GM19463 (cell line): ENCODE results near the gene HINT3.
"Not testable (repeated sequence)": the region's sequence is repeated elsewhere in the genome, so short reads cannot be mapped to it uniquely, and the experiment has no call there.

Experiments used
- ATAC-seq: cut with Tn5 transposase; IDR thresholded peaks from one replicate; pipeline ENCODE4 v1.9.1; 2021; ENCODE audit warnings: mild to moderate bottlenecking, moderate library complexity; ENCODE audit not compliant: unreplicated experiment

Gene HINT3

GRCh38 chr6:125939791-125940190, 16.8 kb upstream of the HINT3 start:
- ATAC-seq: no peak

- ATAC-seq: no peak
Observed at GRCh38 chr6:125940247-125941041, 16.1 kb upstream of the HINT3 start.

GRCh38 chr6:125942672-125943527, 13.7 kb upstream of the HINT3 start:
- no peak for ATAC-seq

- no peak for ATAC-seq
Observed at GRCh38 chr6:125943528-125944433, 12.8 kb upstream of the HINT3 start.

GRCh38 chr6:125944434-125944816, 12.1 kb upstream of the HINT3 start:
- no peak for ATAC-seq

GRCh38 chr6:125944896-125945295, 11.7 kb upstream of the HINT3 start:
- no peak for ATAC-seq

GRCh38 chr6:125945378-125946141, 11.0 kb upstream of the HINT3 start:
- ATAC-seq: no peak

- ATAC-seq: no peak
Observed at GRCh38 chr6:125947615-125948014, 9.0 kb upstream of the HINT3 start.

GRCh38 chr6:125948455-125948854, 8.1 kb upstream of the HINT3 start:
- no peak for ATAC-seq

GRCh38 chr6:125949069-125949468, 7.5 kb upstream of the HINT3 start:
- no peak for ATAC-seq

- ATAC-seq: no peak
Observed at GRCh38 chr6:125950293-125950692, 6.3 kb upstream of the HINT3 start.

GRCh38 chr6:125950716-125951115, 5.9 kb upstream of the HINT3 start:
- ATAC-seq: not testable (repeated sequence)

GRCh38 chr6:125951323-125951722, 5.2 kb upstream of the HINT3 start:
- no peak for ATAC-seq

- ATAC-seq: no peak
Observed at GRCh38 chr6:125952764-125953501, 3.6 kb upstream of the HINT3 start.

- no peak for ATAC-seq
Observed at GRCh38 chr6:125953502-125953875, 3.1 kb upstream of the HINT3 start.

GRCh38 chr6:125954735-125955339, 1.7 kb upstream of the HINT3 start:
- no peak for ATAC-seq

GRCh38 chr6:125955973-125956372, 597 bp upstream of the HINT3 start:
- ATAC-seq: no peak

- ATAC-seq: no peak
Observed at GRCh38 chr6:125957391-125957693, 772 bp downstream of the HINT3 start.

GRCh38 chr6:125957845-125958244, 1.3 kb downstream of the HINT3 start:
- no peak for ATAC-seq
